ENCODE results near the gene QRFP. TPM values are rescaled to one million over a fixed set of nuclear protein-coding genes. Genes with fewer than 3 reads are reported as not detected.

Gene QRFP
- polyA plus RNA-seq, 1 donor from 2014 or later: not detected

- no peak overlapping the region for H3K4me3 ChIP-seq (ENCODE audit: low read length)
- no peaks in the 10 kb centered on the region for H3F3A ChIP-seq (ENCODE audit: insufficient read depth, low read length, poor library complexity, severe bottlenecking)
- no peaks in the 10 kb centered on the region for H3K36me3 ChIP-seq (ENCODE audit: insufficient read depth, low read length)
- no peaks in the 10 kb centered on the region for H3K9me2 ChIP-seq (ENCODE audit: insufficient read depth, low read length)
- no peaks in the 10 kb centered on the region for H4K20me1 ChIP-seq (ENCODE audit: insufficient read depth)
- H2AFZ ChIP-seq (ENCODE audit: low read depth, low read length): no peak overlapping the region
- H3K9me3 ChIP-seq (ENCODE audit: low read length): no peaks in the 10 kb centered on the region
- no peaks in the 10 kb centered on the region for H3K27me3 ChIP-seq (ENCODE audit: insufficient read depth, low read depth, low read length)
- H3K79me2 ChIP-seq (replicated peaks; ENCODE audit: insufficient read depth, low read length): no peaks in the 10 kb centered on the region
- H3K27ac ChIP-seq (ENCODE audit: low read length): no peak overlapping the region
- TF ChIP-seq REST (IDR thresholded peaks at IDR 0.05; ENCODE audit: borderline replicate concordance) (no peak), RAD21 (conservative IDR thresholded peaks at IDR 0.05) (no peak)
- H3K9ac ChIP-seq (ENCODE audit: low read length): no peak overlapping the region
- no peak overlapping the region for H3K4me2 ChIP-seq (ENCODE audit: low read length)
Measured at GRCh38 chr9:130927338-130927737, 30.7 kb upstream of the QRFP start.

GRCh38 chr9:130925050-130925678 lies 28.6 kb upstream of the QRFP start:
- Histone ChIP-seq H3K36me3 (ENCODE audit: insufficient read depth, low read length) (no peaks in the 10 kb centered on the region), H3K9ac (ENCODE audit: low read length) (no peak overlapping the region), H3K9me3 (ENCODE audit: low read length) (no peaks in the 10 kb centered on the region), H3F3A (ENCODE audit: insufficient read depth, low read length, poor library complexity, severe bottlenecking) (no peaks in the 10 kb centered on the region), H3K4me3 (ENCODE audit: low read length) (no peak overlapping the region), H3K9me2 (ENCODE audit: insufficient read depth, low read length) (no peaks in the 10 kb centered on the region), H3K79me2 (replicated peaks; ENCODE audit: insufficient read depth, low read length) (no peaks in the 10 kb centered on the region), H3K27me3 (ENCODE audit: insufficient read depth, low read depth, low read length) (no peaks in the 10 kb centered on the region), H3K27ac (ENCODE audit: low read length) (no peak overlapping the region), H4K20me1 (ENCODE audit: insufficient read depth) (no peaks in the 10 kb centered on the region), H3K4me2 (ENCODE audit: low read length) (no peak overlapping the region), H2AFZ (ENCODE audit: low read depth, low read length) (no peak overlapping the region)
- no peak for TF ChIP-seq TAF1 (IDR thresholded peaks at IDR 0.05; ENCODE audit: low read depth)
- no peak for TF ChIP-seq REST (IDR thresholded peaks at IDR 0.05; ENCODE audit: borderline replicate concordance)
- no peak for TF ChIP-seq POLR2AphosphoS5 (IDR thresholded peaks at IDR 0.05)

GRCh38 chr9:130924448-130924788 lies 27.8 kb upstream of the QRFP start:
- H3K4me3 ChIP-seq (ENCODE audit: low read length): no peak overlapping the region

More at GRCh38 chr9:130924448-130924788, 27.8 kb upstream of the QRFP start:
- Histone ChIP-seq H3K27me3 (ENCODE audit: insufficient read depth, low read depth, low read length) (no peaks in the 10 kb centered on the region), H3K9ac (ENCODE audit: low read length) (no peak overlapping the region), H3K9me2 (ENCODE audit: insufficient read depth, low read length) (no peaks in the 10 kb centered on the region), H3F3A (ENCODE audit: insufficient read depth, low read length, poor library complexity, severe bottlenecking) (no peaks in the 10 kb centered on the region), H3K36me3 (ENCODE audit: insufficient read depth, low read length) (no peaks in the 10 kb centered on the region), H2AFZ (ENCODE audit: low read depth, low read length) (no peak overlapping the region), H4K20me1 (ENCODE audit: insufficient read depth) (no peaks in the 10 kb centered on the region), H3K9me3 (ENCODE audit: low read length) (no peaks in the 10 kb centered on the region), H3K27ac (ENCODE audit: low read length) (no peak overlapping the region), H3K79me2 (replicated peaks; ENCODE audit: insufficient read depth, low read length) (no peaks in the 10 kb centered on the region), H3K4me2 (ENCODE audit: low read length) (no peak overlapping the region)
- TF ChIP-seq MXI1 (conservative IDR thresholded peaks at IDR 0.05; ENCODE audit: poor library complexity, severe bottlenecking) (no peak), EZH2 (IDR thresholded peaks at IDR 0.05; ENCODE audit: borderline replicate concordance, insufficient read depth, low read length, poor library complexity, severe bottlenecking) (no peak), CTCF (IDR thresholded peaks at IDR 0.05; ENCODE audit: poor library complexity, severe bottlenecking) (no peak), TAF1 (IDR thresholded peaks at IDR 0.05; ENCODE audit: low read depth) (no peak), POLR2AphosphoS5 (IDR thresholded peaks at IDR 0.05) (no peak), SMC3 (conservative IDR thresholded peaks at IDR 0.05; ENCODE audit: poor library complexity) (no peak), RAD21 (conservative IDR thresholded peaks at IDR 0.05) (no peak), REST (IDR thresholded peaks at IDR 0.05; ENCODE audit: borderline replicate concordance) (no peak), EP300 (conservative IDR thresholded peaks at IDR 0.05; ENCODE audit: poor library complexity, severe bottlenecking) (no peak)

Data from neural cell (in vitro differentiated cells).